Neural cell (in vitro differentiated cells): ENCODE measurements around the gene PLCL2. TPM values are rescaled to one million over a fixed set of nuclear protein-coding genes. Genes with fewer than 3 reads are reported as not detected.

Experiments
- H2AFZ ChIP-seq: fragments of 200-600, 300-800 bp; sonication (generic), shearing (Covaris generic); 2 replicates; pipeline ENCODE4 v1.6.0; 2014; ENCODE audit warnings: low read depth, mild to moderate bottlenecking, antibody characterized with exemption, low read length, moderate library complexity
- H3F3A ChIP-seq: fragments of 200-600 bp; shearing (Covaris generic); 2 replicates; pipeline ENCODE4 v1.6.1; 2016; ENCODE audit warnings: mild to moderate bottlenecking, moderate library complexity, mixed read lengths, antibody characterized with exemption, low read length; ENCODE audit not compliant: insufficient read depth, poor library complexity, severe bottlenecking
- H3K27ac ChIP-seq: fragments of 200-600, 300-800 bp; sonication (generic), shearing (Covaris generic); 2 replicates; pipeline ENCODE4 v1.5.1; 2014; ENCODE audit warnings: mild to moderate bottlenecking, low read length, moderate library complexity
- H3K27me3 ChIP-seq: fragments of 300-800, 200-600 bp; sonication (generic), shearing (Covaris generic); 2 replicates; pipeline ENCODE4 v1.6.0; 2014; ENCODE audit warnings: mild to moderate bottlenecking, low read depth, low read length, moderate library complexity; ENCODE audit not compliant: insufficient read depth
- H3K36me3 ChIP-seq: fragments of 300-800, 200-600 bp; sonication (generic), shearing (Covaris generic); 2 replicates; pipeline ENCODE4 v1.5.1; 2014; ENCODE audit warnings: mild to moderate bottlenecking, antibody characterized with exemption, low read length, moderate library complexity; ENCODE audit not compliant: insufficient read depth
- H3K4me2 ChIP-seq: fragments of 300-800, 200-600 bp; sonication (generic), shearing (Covaris generic); 2 replicates; pipeline ENCODE4 v1.6.0; 2014; ENCODE audit warnings: mild to moderate bottlenecking, low read length
- H3K4me3 ChIP-seq: fragments of 300-800, 200-600 bp; sonication (generic), shearing (Covaris generic); 2 replicates; pipeline ENCODE4 v1.5.1; 2014; ENCODE audit warnings: mild to moderate bottlenecking, low read length, moderate library complexity
- H3K79me2 ChIP-seq: fragments of 200-600 bp; shearing (Covaris generic); replicated peaks from 2 replicates; pipeline ENCODE4 v1.6.0; 2014; ENCODE audit warnings: mild to moderate bottlenecking, low read length, moderate library complexity; ENCODE audit not compliant: insufficient read depth
- H3K9ac ChIP-seq: fragments of 300-800, 200-600 bp; sonication (generic), shearing (Covaris generic); 2 replicates; pipeline ENCODE4 v1.6.1; 2016; ENCODE audit warnings: mild to moderate bottlenecking, low read length, mixed read lengths
- H3K9me2 ChIP-seq: fragments of 200-600 bp; shearing (Covaris generic); 2 replicates; pipeline ENCODE4 v1.6.1; 2016; ENCODE audit warnings: mild to moderate bottlenecking, low read length, mixed read lengths; ENCODE audit not compliant: insufficient read depth
- H3K9me3 ChIP-seq: fragments of 200-600, 300-800 bp; sonication (generic), shearing (Covaris generic); 2 replicates; pipeline ENCODE4 v1.6.1; 2016; ENCODE audit warnings: mild to moderate bottlenecking, mixed run types, low read length, moderate library complexity, mixed read lengths
- H4K20me1 ChIP-seq: fragments of 200-600 bp; shearing (Covaris generic); 2 replicates; pipeline ENCODE4 v1.6.1; 2016; ENCODE audit warnings: mild to moderate bottlenecking, mixed run types; ENCODE audit not compliant: insufficient read depth
- EP300 ChIP-seq: fragments of 450-650 bp; conservative IDR thresholded peaks from 2 replicates; pipeline ENCODE4 v1.6.1; 2014; ENCODE audit warnings: antibody characterized with exemption, mild to moderate bottlenecking, moderate library complexity; ENCODE audit not compliant: poor library complexity, severe bottlenecking
- EZH2 ChIP-seq: fragments of 200-600, 300-800 bp; shearing (Covaris generic), sonication (generic); IDR thresholded peaks from 2 replicates; pipeline ENCODE4 v1.6.1; 2014; ENCODE audit warnings: antibody characterized with exemption, low read length, borderline replicate concordance, mild to moderate bottlenecking; ENCODE audit not compliant: insufficient read depth, poor library complexity, severe bottlenecking
- MXI1 ChIP-seq: fragments of 450-650 bp; conservative IDR thresholded peaks from 2 replicates; pipeline ENCODE4 v1.6.1; 2014; ENCODE audit warnings: antibody characterized with exemption, mild to moderate bottlenecking; ENCODE audit not compliant: poor library complexity, severe bottlenecking
- POLR2AphosphoS5 ChIP-seq: IDR thresholded peaks from 2 replicates; pipeline ENCODE4 v1.6.1; 2012
- RAD21 ChIP-seq: fragments of 450-650 bp; conservative IDR thresholded peaks from 2 replicates; pipeline ENCODE4 v1.6.1; 2014; ENCODE audit warnings: antibody characterized with exemption, mild to moderate bottlenecking, moderate library complexity
- SMC3 ChIP-seq: fragments of 450-650 bp; conservative IDR thresholded peaks from 2 replicates; pipeline ENCODE4 v1.6.1; 2014; ENCODE audit warnings: antibody characterized with exemption, mild to moderate bottlenecking, moderate library complexity; ENCODE audit not compliant: poor library complexity
- TAF1 ChIP-seq: IDR thresholded peaks from 2 replicates; pipeline ENCODE4 v1.6.1; 2012; ENCODE audit warnings: low read depth
- polyA plus RNA-seq: library from polyadenylated mRNA; depleted of rRNA; stranded (reverse); fragments of >200 nt; gene quantifications from 2 replicates; pipeline ENCODE4 v1.2.3, GENCODE V29; 2014
- TF ChIP-seq, protein P1 (sequence below): fragments of 450-650 bp; IDR thresholded peaks from 2 replicates; pipeline ENCODE4 v1.5.1; 2014; ENCODE audit warnings: antibody characterized with exemption, mild to moderate bottlenecking, moderate library complexity; ENCODE audit not compliant: poor library complexity, severe bottlenecking
- TF ChIP-seq, protein P2 (sequence below): IDR thresholded peaks from 2 replicates; pipeline ENCODE4 v1.6.1; 2012; ENCODE audit warnings: borderline replicate concordance

The PLCL2 gene
- polyA plus RNA-seq, 1 donor from 2014 or later: 69.8 TPM

DNA sequence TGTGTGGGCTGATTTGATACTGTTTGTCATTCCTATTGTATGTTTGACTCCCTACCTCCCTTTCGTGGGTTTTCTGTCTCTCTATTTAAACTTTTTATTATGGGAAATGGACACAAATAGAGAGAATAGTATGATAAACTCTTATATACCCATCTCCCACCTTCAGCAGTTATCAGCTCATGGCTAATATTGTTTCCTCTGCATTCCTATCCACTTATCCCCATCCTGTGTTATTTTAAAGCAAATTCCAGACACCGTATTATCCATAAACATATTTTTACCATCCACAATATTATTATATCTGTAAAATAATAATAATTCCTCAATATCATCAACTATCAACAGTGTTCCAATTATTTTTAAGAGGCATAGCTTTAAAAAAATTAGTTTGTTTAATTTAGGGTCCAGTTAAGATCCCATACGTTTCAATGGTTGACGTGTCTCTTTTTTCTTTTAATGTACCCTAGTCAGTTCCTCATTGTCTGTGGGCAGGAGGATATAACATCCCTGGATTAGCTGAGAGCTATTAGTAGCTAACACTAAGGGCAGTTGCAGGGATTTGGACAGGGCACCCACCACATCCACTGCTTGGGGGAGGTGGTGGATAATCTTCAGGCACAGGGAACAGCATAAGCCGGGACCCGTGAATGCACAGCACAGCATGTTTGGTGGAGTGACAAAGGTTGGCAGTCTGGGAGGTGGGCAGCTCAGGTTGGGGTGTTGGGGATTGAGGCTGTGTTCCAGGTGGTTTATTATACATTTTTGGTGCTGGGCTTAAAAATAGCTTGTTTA, 23.5 kb downstream of the PLCL2 start:
- no peak overlapping the region for H2AFZ ChIP-seq
- no peak overlapping the region for H3K9ac ChIP-seq
- H3K27ac ChIP-seq: no peak overlapping the region
- no peaks in the 10 kb centered on the region for H3K9me3 ChIP-seq
- H3F3A ChIP-seq: no peaks in the 10 kb centered on the region
- no peak overlapping the region for H3K4me3 ChIP-seq
- peaks cover 4% of the 10 kb centered on the region for H4K20me1 ChIP-seq
- H3K36me3 ChIP-seq: no peaks in the 10 kb centered on the region
- no peaks in the 10 kb centered on the region for H3K9me2 ChIP-seq
- no peaks in the 10 kb centered on the region for H3K27me3 ChIP-seq
- no peak overlapping the region for H3K4me2 ChIP-seq
- peaks cover 31% of the 10 kb centered on the region for H3K79me2 ChIP-seq
- TF ChIP-seq EP300: no peak
- TF ChIP-seq EZH2: no peak
- TF ChIP-seq SMC3: no peak
- TF ChIP-seq TAF1: no peak
- TF ChIP-seq RAD21: no peak
- TF ChIP-seq, protein P1, sequence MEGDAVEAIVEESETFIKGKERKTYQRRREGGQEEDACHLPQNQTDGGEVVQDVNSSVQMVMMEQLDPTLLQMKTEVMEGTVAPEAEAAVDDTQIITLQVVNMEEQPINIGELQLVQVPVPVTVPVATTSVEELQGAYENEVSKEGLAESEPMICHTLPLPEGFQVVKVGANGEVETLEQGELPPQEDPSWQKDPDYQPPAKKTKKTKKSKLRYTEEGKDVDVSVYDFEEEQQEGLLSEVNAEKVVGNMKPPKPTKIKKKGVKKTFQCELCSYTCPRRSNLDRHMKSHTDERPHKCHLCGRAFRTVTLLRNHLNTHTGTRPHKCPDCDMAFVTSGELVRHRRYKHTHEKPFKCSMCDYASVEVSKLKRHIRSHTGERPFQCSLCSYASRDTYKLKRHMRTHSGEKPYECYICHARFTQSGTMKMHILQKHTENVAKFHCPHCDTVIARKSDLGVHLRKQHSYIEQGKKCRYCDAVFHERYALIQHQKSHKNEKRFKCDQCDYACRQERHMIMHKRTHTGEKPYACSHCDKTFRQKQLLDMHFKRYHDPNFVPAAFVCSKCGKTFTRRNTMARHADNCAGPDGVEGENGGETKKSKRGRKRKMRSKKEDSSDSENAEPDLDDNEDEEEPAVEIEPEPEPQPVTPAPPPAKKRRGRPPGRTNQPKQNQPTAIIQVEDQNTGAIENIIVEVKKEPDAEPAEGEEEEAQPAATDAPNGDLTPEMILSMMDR: no peak
- no peak for TF ChIP-seq POLR2AphosphoS5
- TF ChIP-seq, protein P2, sequence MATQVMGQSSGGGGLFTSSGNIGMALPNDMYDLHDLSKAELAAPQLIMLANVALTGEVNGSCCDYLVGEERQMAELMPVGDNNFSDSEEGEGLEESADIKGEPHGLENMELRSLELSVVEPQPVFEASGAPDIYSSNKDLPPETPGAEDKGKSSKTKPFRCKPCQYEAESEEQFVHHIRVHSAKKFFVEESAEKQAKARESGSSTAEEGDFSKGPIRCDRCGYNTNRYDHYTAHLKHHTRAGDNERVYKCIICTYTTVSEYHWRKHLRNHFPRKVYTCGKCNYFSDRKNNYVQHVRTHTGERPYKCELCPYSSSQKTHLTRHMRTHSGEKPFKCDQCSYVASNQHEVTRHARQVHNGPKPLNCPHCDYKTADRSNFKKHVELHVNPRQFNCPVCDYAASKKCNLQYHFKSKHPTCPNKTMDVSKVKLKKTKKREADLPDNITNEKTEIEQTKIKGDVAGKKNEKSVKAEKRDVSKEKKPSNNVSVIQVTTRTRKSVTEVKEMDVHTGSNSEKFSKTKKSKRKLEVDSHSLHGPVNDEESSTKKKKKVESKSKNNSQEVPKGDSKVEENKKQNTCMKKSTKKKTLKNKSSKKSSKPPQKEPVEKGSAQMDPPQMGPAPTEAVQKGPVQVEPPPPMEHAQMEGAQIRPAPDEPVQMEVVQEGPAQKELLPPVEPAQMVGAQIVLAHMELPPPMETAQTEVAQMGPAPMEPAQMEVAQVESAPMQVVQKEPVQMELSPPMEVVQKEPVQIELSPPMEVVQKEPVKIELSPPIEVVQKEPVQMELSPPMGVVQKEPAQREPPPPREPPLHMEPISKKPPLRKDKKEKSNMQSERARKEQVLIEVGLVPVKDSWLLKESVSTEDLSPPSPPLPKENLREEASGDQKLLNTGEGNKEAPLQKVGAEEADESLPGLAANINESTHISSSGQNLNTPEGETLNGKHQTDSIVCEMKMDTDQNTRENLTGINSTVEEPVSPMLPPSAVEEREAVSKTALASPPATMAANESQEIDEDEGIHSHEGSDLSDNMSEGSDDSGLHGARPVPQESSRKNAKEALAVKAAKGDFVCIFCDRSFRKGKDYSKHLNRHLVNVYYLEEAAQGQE: no peak
- TF ChIP-seq MXI1: no peak

- TF ChIP-seq POLR2AphosphoS5 (no peak), MXI1 (no peak), TAF1 (no peak), RAD21 (no peak), EP300 (no peak), SMC3 (no peak), EZH2 (no peak)
- TF ChIP-seq, protein P2: no peak
- TF ChIP-seq, protein P1: no peak
- H3K27me3 ChIP-seq: no peaks in the 10 kb centered on the region
- peaks cover 28% of the 10 kb centered on the region for H3K79me2 ChIP-seq
These were observed 24.1 kb downstream of the PLCL2 start for GRCh38 chr3:16908896-16909295.

More at GRCh38 chr3:16908896-16909295, 24.1 kb downstream of the PLCL2 start:
- Histone ChIP-seq H3K9me2 (no peaks in the 10 kb centered on the region), H3K9ac (no peak overlapping the region), H3K36me3 (no peaks in the 10 kb centered on the region), H3F3A (no peaks in the 10 kb centered on the region), H3K4me3 (no peak overlapping the region), H2AFZ (no peak overlapping the region), H3K4me2 (no peak overlapping the region), H4K20me1 (peaks cover 4% of the 10 kb centered on the region), H3K9me3 (no peaks in the 10 kb centered on the region), H3K27ac (no peak overlapping the region)
